GM21786 (cell line): ENCODE data around the gene ATOX1.
"Not testable (repeated sequence)": the region's sequence is repeated elsewhere in the genome, so short reads cannot be mapped to it uniquely, and the experiment has no call there.

Experiments
- ATAC-seq: cut with Tn5 transposase; IDR thresholded peaks from one replicate; pipeline ENCODE4 v1.9.1; 2021; ENCODE audit not compliant: unreplicated experiment

The ATOX1 gene

GRCh38 chr5:151734064-151734408, 24.4 kb downstream of the ATOX1 start:
- no peak for ATAC-seq

- ATAC-seq, result no peak
Observed at GRCh38 chr5:151733358-151734063, 24.9 kb downstream of the ATOX1 start.

DNA sequence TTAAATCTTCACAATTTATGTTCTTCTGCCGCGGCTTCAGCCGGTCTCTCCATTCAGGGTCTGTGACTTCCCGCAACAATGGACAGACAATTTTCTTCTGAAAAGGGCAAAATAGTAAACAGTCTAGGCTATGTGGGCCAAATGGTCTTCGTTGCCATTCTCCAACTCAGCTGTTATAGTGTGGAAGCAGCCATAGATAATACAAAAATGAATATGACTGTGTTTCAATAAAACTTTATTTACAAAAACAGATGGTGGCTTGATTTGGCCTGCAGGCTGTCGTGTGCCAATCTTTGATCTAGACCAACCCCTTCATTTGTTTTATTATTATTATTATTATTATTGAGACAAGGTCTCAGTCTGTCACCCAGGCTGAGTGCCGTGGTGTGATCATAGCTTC, 28.1 kb downstream of the ATOX1 start:
- ATAC-seq, result no peak

DNA sequence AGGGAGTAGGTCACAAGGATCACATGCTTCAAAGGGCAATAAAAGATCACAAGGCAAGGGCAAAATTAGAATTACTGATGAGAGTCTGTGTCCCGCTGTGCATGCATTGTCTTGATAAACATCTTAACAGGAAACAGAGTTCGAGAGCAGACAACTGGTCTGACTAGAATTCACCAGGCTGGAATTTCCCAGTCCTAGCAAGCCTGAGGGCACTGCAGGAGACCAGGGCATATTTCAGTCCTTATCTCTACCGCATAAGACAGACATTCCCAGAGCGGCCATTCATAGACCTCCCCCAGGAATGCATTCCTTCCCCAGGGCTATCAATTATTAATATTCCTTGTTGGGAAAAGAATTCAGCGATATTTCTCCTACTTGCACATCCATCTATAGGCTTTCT, 28.8 kb downstream of the ATOX1 start:
- not testable (repeated sequence) for ATAC-seq

DNA sequence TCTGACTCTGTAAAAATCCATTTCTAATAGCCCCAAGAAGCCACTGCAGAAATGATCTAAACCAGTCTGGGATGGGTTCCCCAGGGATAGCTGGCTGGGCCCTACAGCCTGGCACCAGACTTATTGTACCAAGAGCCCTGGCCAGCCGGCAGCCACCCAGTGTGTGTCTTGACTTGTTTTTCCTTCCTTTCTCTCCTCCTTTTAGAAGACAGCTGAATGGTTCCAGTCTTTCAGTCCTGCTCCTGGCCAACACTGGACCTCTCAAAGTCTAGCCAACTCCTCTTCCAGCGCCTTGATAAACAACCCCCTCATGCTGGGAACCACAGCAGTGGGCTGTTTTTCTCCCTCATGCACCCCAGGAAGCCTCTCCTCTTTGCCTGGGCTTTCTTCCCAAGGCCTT, 34.1 kb downstream of the ATOX1 start:
- no peak for ATAC-seq

- no peak for ATAC-seq
Observed at GRCh38 chr5:151722546-151722945, 35.9 kb downstream of the ATOX1 start.

DNA sequence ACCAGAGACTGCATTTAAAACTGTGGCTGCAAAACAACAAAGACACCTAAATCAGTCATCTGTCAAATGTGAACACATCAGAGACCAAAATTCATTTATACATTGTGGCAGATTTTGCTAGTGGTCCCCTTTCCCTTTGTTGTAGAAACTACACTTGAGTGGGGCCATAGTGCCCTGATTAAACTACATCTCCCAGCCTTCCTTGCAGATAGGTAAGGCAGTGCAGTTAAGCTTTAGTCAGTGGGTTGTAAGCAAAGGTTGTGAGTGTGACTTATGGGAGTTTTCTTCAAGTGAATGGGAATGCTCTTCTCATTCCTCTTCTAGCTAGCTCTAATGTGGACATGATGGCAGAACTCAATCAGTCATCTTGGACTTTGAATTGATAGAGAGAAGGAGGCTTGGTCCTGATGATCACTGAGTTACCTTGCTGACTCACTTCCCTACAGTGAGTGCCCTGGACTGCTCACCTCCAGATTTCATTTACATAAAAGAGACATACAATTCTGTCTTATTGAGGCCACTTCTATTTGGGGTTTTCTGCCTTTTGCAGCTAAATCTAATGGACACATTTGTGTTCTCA, 36.5 kb downstream of the ATOX1 start:
- peak; percentile 19 for ATAC-seq

- ATAC-seq, result peak; percentile 84
Observed at GRCh38 chr5:151721087-151721646, 37.3 kb downstream of the ATOX1 start.

DNA sequence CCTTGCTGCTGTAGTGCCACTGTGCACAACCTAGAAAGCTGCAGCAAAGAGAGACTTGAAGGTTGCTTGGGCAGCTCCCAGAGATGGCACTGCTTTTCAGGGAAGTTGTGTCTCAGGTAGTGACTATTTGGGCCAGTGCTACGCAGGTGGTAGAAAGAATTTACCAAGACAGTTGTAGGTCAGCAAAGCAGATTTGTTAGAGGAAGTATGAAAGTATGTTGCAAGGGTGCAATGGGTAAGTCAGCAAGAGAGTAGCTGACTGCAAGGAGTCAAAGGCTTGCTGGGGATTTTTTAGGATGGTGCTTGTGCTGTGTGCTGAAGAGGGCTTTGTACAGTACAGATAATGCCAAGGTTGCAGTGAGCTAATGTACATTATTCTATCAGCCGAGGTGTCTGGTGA, 38.2 kb downstream of the ATOX1 start:
- ATAC-seq, result no peak

DNA sequence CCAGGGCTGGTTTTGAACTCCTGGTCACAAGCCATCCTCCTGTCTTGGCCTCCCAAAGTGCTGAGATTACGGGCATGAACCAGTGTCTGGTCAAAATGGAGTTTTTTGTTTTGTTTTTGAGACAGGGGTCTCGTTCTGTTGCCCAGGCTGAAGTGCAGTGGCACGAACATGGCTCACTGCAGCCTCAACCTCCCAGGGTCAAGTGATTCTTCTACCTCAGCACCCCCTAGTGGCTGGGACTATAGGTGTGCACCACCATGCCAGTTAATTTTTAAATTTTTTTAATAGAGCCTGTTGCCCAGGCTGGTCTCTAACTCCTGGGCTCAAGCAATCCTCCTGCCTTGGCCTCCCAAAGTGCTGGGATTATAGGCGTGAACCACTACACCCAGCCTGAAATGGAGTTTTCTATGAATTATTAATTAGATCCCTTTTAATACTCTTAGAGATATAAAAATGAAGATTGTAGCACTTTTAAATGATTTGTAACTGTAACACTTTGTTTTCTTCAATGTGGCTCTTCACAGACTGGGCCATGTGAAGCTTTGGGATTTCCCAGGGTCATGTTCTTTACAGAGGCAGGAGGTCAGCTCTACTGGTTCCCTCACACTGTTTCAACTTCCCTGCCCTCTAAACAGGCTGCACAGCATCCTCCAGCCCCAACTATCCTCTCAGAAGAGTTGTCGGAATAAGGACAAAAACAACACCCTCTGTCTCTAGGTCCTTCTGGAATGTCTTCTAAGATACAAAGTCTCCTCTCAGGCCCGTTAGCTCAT, 39.0 kb downstream of the ATOX1 start:
- no peak for ATAC-seq

DNA sequence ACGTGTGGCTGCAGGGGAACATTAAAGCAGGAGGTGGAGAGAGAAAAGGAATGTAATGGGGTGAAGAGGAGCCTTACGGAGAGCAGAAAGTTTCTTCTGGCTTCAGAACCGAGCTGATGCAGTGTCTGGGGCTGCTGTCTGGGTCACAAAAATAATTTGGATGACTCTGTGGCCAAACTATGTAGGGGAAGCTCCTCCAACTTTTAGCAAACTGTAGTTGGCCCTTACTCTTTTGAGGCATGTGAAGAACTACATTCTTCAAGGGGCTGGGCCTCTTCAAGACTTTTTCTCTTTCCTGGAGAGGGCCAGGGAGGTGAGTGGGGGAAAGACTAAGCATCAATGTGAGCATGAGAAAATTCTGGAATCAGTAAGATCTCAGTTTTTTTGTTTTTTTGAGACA, 39.8 kb downstream of the ATOX1 start:
- no peak for ATAC-seq

DNA sequence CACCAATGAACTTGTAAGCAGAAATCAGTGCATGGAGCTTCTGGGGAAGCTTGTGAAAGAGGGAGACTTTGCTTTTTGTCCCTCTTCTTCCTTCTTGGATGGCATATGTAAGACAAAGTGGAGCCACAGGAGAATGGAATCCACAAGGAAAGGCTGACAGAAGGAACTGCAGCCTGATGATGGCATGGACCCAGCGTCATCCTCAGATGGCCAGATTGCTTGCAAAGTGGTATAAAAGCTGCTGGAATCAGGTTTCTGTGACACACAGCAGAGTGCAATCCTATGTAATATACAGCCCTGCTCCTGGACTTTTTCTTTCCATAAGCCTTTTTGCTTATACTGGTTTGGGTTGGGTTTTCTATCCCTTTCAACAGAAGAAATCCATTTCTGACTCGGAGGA, 40.3 kb downstream of the ATOX1 start:
- ATAC-seq, result no peak

DNA sequence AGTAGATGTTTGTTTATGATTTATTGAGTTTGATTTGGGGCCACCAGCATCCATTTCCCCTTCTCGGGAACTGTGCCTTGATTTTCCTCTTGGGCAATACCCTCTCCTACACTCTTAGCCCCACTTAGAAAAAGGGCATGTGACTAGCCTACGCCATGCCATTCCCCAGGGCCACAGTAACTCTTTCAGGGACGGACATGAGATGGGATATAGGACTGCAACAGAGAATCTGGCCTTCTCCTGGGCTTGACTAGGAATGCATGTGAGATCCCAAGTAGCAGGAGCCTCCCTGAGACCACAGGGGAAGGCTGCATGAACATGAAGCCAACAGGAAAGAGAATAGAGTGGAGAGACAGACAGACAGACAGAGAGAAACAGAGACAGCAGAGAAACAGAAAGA, 41.0 kb downstream of the ATOX1 start:
- no peak for ATAC-seq

DNA sequence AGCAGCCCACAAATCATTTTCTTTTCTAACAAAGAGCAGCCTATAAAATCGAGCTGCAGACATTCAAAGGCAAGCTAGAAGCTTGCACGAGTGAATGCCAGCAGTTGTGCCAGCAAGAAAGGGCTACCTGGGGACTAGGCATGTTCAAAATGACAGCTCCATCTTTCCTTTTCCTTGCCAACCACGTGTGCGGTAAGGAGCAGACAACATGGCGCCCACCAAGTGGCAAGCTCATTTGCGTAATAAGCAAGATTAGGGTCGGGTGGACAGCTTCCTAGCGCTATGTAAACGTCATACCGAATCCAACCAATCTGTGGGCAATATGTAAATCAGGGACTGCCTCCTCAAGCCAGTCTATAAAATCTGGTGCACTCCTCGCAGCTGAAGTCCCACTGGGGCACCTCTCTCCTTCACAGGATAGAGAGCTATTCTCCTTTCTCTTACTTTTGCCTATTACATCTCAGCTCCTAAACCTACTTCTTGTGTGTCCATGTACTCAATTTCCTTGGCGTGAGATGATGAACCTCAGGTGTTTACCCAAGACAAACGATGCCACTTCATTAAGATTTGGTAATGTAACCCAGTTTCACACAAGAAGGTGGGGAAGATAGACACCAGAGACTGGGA, 49.2 kb downstream of the ATOX1 start:
- no peak for ATAC-seq

- ATAC-seq, result no peak
Observed at GRCh38 chr5:151708126-151708525, 50.3 kb downstream of the ATOX1 start.

DNA sequence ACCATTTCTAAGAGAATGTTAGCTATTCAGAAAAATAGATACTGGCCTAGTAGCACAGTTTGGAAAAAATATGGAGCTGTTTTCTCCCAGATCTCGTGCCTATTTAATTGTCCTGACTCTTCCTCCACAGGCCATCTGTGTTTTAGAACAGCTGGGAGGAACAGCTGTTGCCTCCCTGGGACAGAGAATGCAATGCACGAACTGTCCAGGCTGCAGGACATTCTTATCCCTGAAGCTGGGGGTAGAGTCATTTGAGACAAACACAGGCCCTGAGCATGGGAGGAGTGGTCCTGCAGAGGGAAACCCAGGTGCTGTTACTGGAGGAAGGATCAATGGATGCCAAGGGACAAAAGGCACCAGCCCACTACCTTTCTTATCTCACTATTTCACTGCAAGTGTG, 50.9 kb downstream of the ATOX1 start:
- ATAC-seq, result no peak

GRCh38 chr5:151706906-151707305, 51.5 kb downstream of the ATOX1 start:
- no peak for ATAC-seq

DNA sequence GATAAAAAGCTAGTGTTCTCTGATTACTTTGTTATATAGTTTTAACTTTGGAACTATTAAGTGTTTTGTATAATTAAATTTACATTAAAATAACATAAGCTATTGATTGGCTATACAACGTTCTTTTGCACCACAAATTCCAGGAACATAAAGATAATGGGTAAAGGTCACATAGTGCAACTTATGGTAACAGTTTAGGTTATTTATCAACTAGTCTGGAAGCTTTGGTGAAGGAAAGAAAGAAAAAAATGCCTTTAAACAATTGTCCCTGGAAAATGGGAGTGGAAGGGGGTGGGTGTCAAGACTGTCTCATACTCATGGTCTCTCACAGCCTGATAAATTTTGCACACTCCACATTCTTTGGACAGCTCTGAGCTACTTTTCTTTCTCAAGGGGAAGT, 54.7 kb downstream of the ATOX1 start:
- ATAC-seq, result no peak

DNA sequence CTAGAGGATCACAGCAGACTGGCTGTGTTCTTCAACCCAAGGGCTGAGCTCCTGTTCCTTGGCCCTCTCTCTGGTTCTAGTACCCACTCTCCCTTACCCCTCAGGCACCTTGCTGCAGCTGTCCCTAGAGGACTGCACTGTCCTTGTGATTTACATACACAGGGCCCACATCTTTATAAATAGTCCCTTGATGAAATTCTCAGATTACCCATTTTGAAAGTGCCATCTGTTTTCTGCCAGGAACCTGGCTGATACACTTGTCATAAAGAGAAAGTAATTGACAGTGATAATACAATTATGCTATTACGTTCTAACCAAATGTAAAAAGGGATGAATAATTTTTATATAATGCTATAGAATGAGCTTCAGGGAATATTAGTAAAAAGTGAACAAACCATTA, 55.2 kb downstream of the ATOX1 start:
- peak; percentile 96 for ATAC-seq

- peak; percentile 46 for ATAC-seq
Observed at GRCh38 chr5:151700820-151701219, 57.6 kb downstream of the ATOX1 start.

DNA sequence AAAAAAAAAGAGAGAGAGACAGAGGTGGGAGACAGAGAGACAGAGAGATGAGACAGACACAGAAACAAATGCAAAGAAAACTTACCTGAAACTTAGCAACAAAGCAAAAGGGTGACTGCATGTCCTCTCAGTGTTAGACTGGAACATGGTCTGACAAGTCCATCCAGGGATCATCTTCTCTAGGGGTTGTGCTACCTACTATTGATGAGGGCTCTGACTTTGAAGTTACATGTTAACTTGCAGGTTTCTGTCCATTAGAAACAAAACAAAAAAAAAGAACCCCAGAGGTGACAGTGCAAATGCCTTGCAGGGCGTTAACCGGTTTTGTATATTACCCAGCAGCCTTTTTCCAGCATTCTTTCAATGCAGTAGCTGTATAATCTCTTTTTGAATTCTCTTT, 58.1 kb downstream of the ATOX1 start:
- no peak for ATAC-seq
